Right forelimb (tissue), 1 donor: Measurements from ENCODE around the gene AKR1C4.
"Not testable (repeated sequence)": the region's sequence is repeated elsewhere in the genome, so short reads cannot be mapped to it uniquely, and the experiment has no call there.

Source experiments
- DNase-seq: peaks from one replicate; pipeline ENCODE4 v3.0.0-alpha.2; 2018

The AKR1C4 gene

GRCh38 chr10:5196702-5197113 lies at the start of gene AKR1C4:
AKR1C4 (plus strand) TSS chr10:5196837; CDS start chr10:5196868, 31 bp downstream.
- DNase-seq = no peak

- DNase-seq = no peak
These were observed 49.8 kb upstream of the AKR1C4 start for GRCh38 chr10:5146920-5147254.

- no peak for DNase-seq
These were observed 49.2 kb upstream of the AKR1C4 start for GRCh38 chr10:5147255-5147980.

- DNase-seq = no peak
These were observed 48.5 kb upstream of the AKR1C4 start for GRCh38 chr10:5147981-5148677.

- DNase-seq = no peak
These were observed 48.0 kb upstream of the AKR1C4 start for GRCh38 chr10:5148678-5149032.

GRCh38 chr10:5151076-5151475 lies 45.6 kb upstream of the AKR1C4 start:
- DNase-seq = no peak

GRCh38 chr10:5155951-5156350 lies 40.7 kb upstream of the AKR1C4 start:
- no peak for DNase-seq

- DNase-seq = no peak
These were observed 39.1 kb upstream of the AKR1C4 start for GRCh38 chr10:5157501-5157900.

- DNase-seq = no peak
These were observed 37.5 kb upstream of the AKR1C4 start for GRCh38 chr10:5159126-5159525.

GRCh38 chr10:5163487-5163886 lies 33.1 kb upstream of the AKR1C4 start:
- DNase-seq = no peak

GRCh38 chr10:5165738-5166137 lies 30.9 kb upstream of the AKR1C4 start:
- no peak for DNase-seq

- DNase-seq = no peak
These were observed 27.7 kb upstream of the AKR1C4 start for GRCh38 chr10:5168897-5169420.

GRCh38 chr10:5175581-5175980 lies 21.1 kb upstream of the AKR1C4 start:
- not testable (repeated sequence) for DNase-seq

GRCh38 chr10:5180503-5180902 lies 16.1 kb upstream of the AKR1C4 start:
- not testable (repeated sequence) for DNase-seq

GRCh38 chr10:5183923-5184322 lies 12.7 kb upstream of the AKR1C4 start:
- no peak for DNase-seq

GRCh38 chr10:5184987-5185775 lies 11.5 kb upstream of the AKR1C4 start, which contains the start of gene AKR1C8:
AKR1C8 (minus strand) TSS chr10:5185150; CDS start chr10:5185104, 46 bp downstream.
- DNase-seq = no peak

GRCh38 chr10:5187867-5188266 lies 8.8 kb upstream of the AKR1C4 start:
- DNase-seq = no peak

GRCh38 chr10:5188358-5188757 lies 8.3 kb upstream of the AKR1C4 start:
- DNase-seq = no peak

- no peak for DNase-seq
These were observed 2.2 kb upstream of the AKR1C4 start for GRCh38 chr10:5194431-5194830.

GRCh38 chr10:5195727-5196374 lies 786 bp upstream of the AKR1C4 start:
- no peak for DNase-seq

- DNase-seq = no peak
These were observed 1.7 kb downstream of the AKR1C4 start for GRCh38 chr10:5198386-5198785.

- DNase-seq = no peak
These were observed 2.8 kb downstream of the AKR1C4 start for GRCh38 chr10:5199398-5199797.

- DNase-seq = no peak
These were observed 10.2 kb downstream of the AKR1C4 start for GRCh38 chr10:5206799-5207198.
